ENCODE measurements around the gene TNFRSF13B. TPM values are rescaled to one million over a fixed set of nuclear protein-coding genes. Genes with fewer than 3 reads are reported as not detected.

The TNFRSF13B gene
- total and polyA plus RNA-seq, 2 experiments from 2014 or later: 0.24 TPM; not detected in 1

DNA sequence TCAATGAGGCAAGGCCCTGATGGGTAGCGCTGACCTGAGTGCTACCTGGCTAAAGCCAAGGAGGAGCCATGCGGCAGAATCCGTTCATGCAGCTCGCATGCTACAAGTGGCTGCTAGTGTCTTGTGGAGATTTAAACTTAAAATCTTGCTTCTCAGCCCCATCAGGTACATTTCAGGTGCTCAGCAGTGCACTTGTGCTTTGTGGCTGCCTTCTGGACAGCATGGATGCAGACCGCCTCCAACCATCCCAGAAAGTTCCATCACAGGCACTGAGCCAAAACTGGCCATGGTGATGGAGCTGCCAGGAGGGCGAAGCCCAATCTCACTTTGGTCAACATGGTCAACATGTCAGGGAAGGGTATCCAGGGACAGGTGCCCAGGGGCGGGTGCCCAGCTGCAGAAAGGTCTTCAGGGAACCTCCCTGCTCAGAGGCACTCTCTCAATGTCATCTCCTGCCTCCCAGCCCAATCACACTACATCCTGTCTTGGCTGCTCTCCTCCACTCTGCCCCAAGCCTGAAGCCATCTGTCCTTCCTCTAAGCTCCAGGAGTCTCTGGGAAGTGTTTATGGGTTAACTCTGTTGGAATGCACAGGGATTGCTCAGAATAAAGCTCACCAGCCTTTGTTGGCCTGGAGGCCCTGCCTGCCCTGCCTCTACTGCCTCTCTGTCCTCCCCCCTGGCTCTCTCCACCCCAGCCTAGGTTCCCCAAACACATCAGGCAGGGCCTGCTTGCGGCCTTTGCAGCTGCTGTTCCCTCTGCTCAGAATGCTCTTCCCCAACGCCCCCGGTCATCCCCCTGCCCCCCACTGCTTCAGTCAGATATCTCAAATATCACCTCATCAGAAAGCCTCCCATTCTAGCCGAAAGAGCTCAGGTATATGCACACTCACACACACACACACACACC is 18.3 kb upstream of the TNFRSF13B start:
- Histone ChIP-seq H3K27me3 (ENCODE audit: insufficient read depth) (no peaks in the 10 kb centered on the region), H3K4me3 (no peak overlapping the region), H2AFZ (no peak overlapping the region), H3K27ac (ENCODE audit: low read depth) (no peak overlapping the region), H3K79me2 (replicated peaks; ENCODE audit: insufficient read depth) (no peaks in the 10 kb centered on the region), H3K36me3 (ENCODE audit: insufficient read depth) (no peaks in the 10 kb centered on the region), H3F3A (replicated peaks; ENCODE audit: low read depth) (no peaks in the 10 kb centered on the region), H3K4me1 (ENCODE audit: insufficient read depth) (no peaks in the 10 kb centered on the region), H3K4me2 (no peak overlapping the region), H4K20me1 (replicated peaks; ENCODE audit: insufficient read depth) (no peaks in the 10 kb centered on the region), H3K9me2 (ENCODE audit: insufficient read depth) (no peaks in the 10 kb centered on the region)
- ATAC-seq (no peak), DNase-seq (ENCODE audit: low spot score) (no peak)
- TF ChIP-seq, protein P1, sequence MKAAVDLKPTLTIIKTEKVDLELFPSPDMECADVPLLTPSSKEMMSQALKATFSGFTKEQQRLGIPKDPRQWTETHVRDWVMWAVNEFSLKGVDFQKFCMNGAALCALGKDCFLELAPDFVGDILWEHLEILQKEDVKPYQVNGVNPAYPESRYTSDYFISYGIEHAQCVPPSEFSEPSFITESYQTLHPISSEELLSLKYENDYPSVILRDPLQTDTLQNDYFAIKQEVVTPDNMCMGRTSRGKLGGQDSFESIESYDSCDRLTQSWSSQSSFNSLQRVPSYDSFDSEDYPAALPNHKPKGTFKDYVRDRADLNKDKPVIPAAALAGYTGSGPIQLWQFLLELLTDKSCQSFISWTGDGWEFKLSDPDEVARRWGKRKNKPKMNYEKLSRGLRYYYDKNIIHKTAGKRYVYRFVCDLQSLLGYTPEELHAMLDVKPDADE (IDR thresholded peaks at IDR 0.05): no peak
- TF ChIP-seq EZH2 (IDR thresholded peaks at IDR 0.05; ENCODE audit: low read depth, unreplicated experiment): no peak
- TF ChIP-seq CTCF (conservative IDR thresholded peaks at IDR 0.05; ENCODE audit: low read depth in 2 of 2): no peak
- no peak for TF ChIP-seq CREB1 (CRISPR knock-in tag; IDR thresholded peaks at IDR 0.05; ENCODE audit: low read depth)
- TF ChIP-seq EZH2phosphoT487 (IDR thresholded peaks at IDR 0.05; ENCODE audit: unreplicated experiment): no peak
- TF ChIP-seq NANOG (IDR thresholded peaks at IDR 0.05; ENCODE audit: borderline replicate concordance): no peak
- no peak for TF ChIP-seq ZNF114 (CRISPR knock-in tag; IDR thresholded peaks at IDR 0.05)
- TF ChIP-seq ZNF331 (CRISPR knock-in tag; IDR thresholded peaks at IDR 0.05; ENCODE audit: low read depth): no peak
- TF ChIP-seq ZNF462 (CRISPR knock-in tag; IDR thresholded peaks at IDR 0.05): no peak
- no peak for TF ChIP-seq JUNB (IDR thresholded peaks at IDR 0.05; ENCODE audit: unreplicated experiment)
- no peak for TF ChIP-seq POLR2AphosphoS5 (IDR thresholded peaks at IDR 0.05; ENCODE audit: low read depth)
- TF ChIP-seq STAT1 (IDR thresholded peaks at IDR 0.05; ENCODE audit: unreplicated experiment): no peak
- TF ChIP-seq, protein P2, sequence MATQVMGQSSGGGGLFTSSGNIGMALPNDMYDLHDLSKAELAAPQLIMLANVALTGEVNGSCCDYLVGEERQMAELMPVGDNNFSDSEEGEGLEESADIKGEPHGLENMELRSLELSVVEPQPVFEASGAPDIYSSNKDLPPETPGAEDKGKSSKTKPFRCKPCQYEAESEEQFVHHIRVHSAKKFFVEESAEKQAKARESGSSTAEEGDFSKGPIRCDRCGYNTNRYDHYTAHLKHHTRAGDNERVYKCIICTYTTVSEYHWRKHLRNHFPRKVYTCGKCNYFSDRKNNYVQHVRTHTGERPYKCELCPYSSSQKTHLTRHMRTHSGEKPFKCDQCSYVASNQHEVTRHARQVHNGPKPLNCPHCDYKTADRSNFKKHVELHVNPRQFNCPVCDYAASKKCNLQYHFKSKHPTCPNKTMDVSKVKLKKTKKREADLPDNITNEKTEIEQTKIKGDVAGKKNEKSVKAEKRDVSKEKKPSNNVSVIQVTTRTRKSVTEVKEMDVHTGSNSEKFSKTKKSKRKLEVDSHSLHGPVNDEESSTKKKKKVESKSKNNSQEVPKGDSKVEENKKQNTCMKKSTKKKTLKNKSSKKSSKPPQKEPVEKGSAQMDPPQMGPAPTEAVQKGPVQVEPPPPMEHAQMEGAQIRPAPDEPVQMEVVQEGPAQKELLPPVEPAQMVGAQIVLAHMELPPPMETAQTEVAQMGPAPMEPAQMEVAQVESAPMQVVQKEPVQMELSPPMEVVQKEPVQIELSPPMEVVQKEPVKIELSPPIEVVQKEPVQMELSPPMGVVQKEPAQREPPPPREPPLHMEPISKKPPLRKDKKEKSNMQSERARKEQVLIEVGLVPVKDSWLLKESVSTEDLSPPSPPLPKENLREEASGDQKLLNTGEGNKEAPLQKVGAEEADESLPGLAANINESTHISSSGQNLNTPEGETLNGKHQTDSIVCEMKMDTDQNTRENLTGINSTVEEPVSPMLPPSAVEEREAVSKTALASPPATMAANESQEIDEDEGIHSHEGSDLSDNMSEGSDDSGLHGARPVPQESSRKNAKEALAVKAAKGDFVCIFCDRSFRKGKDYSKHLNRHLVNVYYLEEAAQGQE (IDR thresholded peaks at IDR 0.05; ENCODE audit: unreplicated experiment): no peak
- H3K36me3 Mint-ChIP-seq (ENCODE audit: low read depth): no peaks in the 10 kb centered on the region
- no peaks in the 10 kb centered on the region for H3K9me3 Mint-ChIP-seq
- H3K27ac Mint-ChIP-seq: no peak overlapping the region
- peaks cover 4% of the 10 kb centered on the region; the same call in 1 of the 3 replicates for H3K4me1 Mint-ChIP-seq
- peaks cover 5% of the 10 kb centered on the region for H3K27me3 Mint-ChIP-seq (ENCODE audit: insufficient read depth, low read depth, poor library complexity)
- H3K4me3 Mint-ChIP-seq: no peak overlapping the region
